NK-92 (cell line): Measurements from ENCODE around the gene RGL3.
A peak's percentile ranks its signal among the peaks of the same experiment; 100 is the strongest.
"Not testable (repeated sequence)": the region's sequence is repeated elsewhere in the genome, so short reads cannot be mapped to it uniquely, and the experiment has no call there.

ENCODE experiments used
- DNase-seq: peaks from one replicate; lab custom pipeline; 2025; ENCODE audit not compliant: unreplicated experiment; lab: John Stamatoyannopoulos, UW

The RGL3 gene

GRCh38 chr19:11364296-11364904, 54.7 kb downstream of the RGL3 start:
- no peak for DNase-seq

DNA sequence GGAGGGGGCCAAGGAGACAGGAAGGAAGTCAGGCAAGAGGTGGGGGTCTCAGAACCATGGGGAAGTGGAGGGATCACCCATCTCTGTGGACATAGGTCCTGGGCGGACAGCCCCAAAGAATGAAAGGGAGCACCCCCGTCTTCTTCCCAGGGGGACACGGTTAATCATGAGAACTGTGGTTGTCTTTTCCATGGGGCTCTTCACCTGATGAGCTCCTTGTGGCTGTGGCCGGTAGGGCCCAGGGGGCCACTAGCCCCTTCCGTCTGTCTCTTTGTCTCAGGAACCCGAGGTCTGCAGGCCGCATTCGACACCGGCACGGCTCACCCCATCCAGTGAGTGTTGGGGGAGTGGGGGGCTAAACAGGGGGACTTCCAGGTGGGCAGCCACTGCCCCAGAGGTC, 55.2 kb downstream of the RGL3 start:
- no peak for DNase-seq

- DNase-seq: no peak
These were observed 57.1 kb downstream of the RGL3 start for GRCh38 chr19:11361771-11362731.

- no peak for DNase-seq
These were observed 57.9 kb downstream of the RGL3 start for GRCh38 chr19:11361037-11361770.

DNA sequence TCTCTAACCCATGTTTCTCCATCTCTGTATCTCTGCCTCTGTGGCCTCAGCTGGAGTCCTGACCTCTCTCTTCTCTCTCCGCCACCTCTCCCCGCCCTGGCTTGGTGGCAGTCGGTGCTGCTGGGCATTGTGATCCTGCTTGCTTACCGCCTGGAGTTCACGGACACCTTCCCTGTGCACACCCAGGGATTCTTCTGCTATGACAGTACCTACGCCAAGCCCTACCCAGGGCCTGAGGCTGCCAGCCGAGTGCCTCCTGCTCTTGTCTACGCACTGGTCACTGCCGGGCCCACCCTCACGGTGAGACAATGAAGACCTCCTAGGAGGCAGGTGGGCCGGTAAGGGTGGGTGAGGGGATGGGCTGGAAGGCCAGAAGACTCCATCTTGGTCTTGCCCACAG, 59.7 kb downstream of the RGL3 start:
- no peak for DNase-seq

GRCh38 chr19:11356676-11357550, 62.2 kb downstream of the RGL3 start:
- DNase-seq: no peak

DNA sequence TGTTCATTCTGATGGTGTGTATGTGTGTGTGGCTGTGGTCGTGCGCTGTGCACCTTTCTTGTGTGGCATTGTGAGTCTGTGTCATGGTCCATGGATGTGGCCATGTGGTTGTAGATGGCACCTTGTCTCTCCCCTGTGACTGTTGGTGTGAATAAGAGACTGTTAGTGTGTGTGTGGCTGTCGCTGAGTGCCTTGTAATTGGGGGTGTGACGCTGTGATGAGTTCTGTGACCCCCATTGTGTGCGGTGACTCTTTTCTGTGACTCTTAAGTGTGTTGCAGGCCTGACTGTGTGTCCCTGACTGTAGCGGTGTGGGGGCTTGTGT, 63.1 kb downstream of the RGL3 start:
- no peak for DNase-seq

DNA sequence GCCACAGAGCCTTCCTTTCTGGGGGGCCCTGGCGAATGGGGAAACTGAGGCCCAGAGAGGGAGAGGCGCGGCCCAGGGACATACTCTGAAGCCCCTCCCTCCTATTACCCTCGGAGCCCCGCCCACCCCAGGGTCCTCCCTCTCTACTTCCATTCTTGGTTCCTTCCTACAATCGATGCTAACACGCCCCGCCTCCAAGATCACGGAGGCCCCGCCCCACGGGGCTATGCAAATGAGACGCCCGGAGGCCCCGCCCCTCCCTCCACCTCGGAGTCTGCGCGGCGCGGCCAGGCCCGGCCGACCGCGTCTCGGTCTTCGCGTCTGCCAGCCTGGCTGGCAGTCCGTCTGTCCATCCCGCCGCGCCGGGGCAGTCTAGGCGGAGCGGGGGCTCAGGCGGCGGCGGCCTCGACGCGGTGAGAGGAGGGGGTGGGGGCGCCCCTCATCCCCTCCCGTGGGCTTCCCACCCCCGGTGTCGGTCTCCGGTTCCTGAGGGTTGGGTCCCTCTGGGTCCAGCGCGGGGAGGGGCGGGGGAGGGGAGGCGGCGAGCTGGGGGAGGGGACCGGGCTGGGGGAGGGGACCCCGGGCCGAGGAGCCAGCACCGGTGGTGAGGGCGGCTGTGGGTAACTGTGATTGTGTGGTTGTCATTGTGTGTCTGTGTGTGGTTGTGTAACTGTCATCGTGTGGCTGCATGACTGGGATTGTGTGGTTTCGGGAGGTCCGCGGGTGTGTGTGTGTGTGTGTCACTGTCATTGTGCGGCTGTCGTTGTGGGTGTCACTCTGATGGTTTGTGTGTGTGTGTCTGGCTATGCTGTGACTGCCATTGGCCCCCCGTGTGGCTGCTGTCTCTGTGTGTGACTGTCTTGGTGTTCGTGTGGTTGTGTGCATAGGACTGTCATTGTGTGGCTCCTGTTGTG, 63.7 kb downstream of the RGL3 start, which contains the start of gene PLPPR2:
Gene PLPPR2 (plus strand): TSS at position 273 of the 914 bp plus-strand sequence. CDS start 2,242 bp downstream, outside the sequence.
- DNase-seq: no peak

DNA sequence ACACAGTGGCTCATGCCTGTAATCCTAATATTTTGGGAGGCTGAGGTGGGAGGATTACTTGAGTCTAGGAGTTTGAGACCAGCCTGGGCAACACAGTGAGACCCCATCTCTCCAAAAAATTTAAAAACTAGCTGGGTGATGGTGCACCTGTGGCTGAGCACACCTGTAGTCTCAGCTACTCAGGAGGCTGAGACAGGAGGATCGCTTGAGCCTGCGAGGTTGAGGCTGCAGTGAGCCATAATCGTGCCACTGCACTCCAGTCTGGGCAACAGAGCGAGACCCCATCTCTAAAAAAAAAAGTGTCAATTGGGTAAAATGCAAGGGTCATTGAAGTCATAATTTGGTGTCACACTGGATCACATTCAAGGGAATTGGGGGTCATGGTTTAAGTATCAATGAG, 65.0 kb downstream of the RGL3 start:
- DNase-seq: not testable (repeated sequence)

- DNase-seq: no peak
These were observed 69.9 kb downstream of the RGL3 start for GRCh38 chr19:11349171-11349570.

DNA sequence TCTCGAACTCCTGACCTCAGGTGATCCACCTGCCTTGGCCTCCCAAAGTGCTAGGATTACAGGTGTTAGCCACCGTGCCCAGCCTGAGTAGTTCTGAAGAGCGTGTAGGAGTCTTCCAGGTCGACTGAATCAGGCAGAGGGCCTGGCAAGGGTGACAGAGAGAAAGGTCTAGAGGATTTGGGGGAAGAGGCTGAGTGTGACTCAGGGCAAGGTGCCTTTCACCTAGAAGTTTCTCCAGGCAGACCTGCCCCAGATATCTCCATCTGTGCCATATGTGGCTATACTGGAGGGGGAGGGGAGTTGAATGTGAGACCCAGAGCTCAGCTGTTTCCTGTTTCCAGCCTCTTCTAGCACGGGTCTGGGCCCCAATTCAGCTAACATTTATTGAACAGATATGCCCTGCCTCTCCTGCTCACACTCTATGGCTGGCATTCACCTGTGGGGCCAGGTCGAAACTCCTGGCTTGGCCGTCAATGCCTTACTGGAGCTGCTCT, 71.5 kb downstream of the RGL3 start:
- DNase-seq: no peak

DNA sequence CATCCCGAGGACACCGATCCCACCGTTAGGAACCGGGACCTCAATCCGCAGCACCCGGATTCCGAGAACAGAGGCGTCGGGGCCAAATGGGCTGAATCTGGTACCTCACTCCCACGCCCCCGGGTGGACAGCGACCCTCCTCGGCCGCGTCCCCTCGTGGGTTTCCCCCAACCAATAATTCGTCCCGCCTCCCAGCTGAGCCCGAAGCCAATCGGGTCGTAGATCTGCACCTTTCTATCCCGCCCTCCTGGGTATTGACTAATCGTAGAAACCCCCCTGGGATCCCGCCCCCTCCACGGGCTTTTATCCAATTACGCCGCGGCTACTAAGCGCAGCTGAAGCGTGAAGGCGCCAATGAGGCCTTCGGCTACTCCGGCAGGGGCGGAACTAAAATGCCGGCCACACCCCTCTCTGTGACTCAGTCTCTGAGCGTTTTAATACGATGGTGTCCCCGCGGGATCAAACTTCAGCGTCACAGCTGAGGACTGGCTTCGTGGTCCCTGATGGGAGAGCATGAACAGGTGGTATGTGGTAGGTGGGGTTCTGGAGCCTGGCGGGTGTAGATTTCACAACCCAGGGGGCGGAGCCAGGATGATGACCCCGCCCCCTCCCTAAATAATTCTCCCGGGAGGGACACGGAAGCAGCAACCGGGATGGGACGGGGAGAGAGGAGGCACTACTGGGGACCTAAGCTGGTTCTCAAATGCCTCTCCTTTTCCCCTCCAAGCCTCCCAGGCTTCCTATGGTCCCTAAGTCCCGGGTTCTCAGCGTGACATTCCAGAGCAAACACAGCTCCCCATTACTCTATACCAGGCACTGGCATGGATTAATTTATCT, 72.8 kb downstream of the RGL3 start, which contains the start of the genes CCDC159 and TMEM205:
Gene CCDC159 (plus strand): TSS at position 416 of the 837 bp plus-strand sequence. CDS start 88 bp downstream, at position 504.
Gene TMEM205 (minus strand): TSS at position 165 of the 837 bp plus-strand sequence. CDS start 649 bp downstream, outside the sequence.
- peak; percentile 97 for DNase-seq

GRCh38 chr19:11345122-11345803, 73.9 kb downstream of the RGL3 start:
- DNase-seq: no peak
